Mucosa of rectum (tissue), 2 donors: ENCODE data around the gene ZNF813.
A peak's percentile ranks its signal among the peaks of the same experiment; 100 is the strongest.
"Not testable (repeated sequence)": the region's sequence is repeated elsewhere in the genome, so short reads cannot be mapped to it uniquely, and the experiment has no call there.

Experiments
- H3K27ac ChIP-seq, 2 donors: one replicate each; pipeline ENCODE4 v1.7.0; 2013; ENCODE audit warnings: inconsistent platforms in 2 of 2, low read depth in 2 of 2, low read length in 2 of 2
- H3K27me3 ChIP-seq, 2 donors: one replicate each; pipeline ENCODE4 v1.7.0; 2013; ENCODE audit warnings: low read length in 2 of 2; ENCODE audit not compliant: control insufficient read depth in 2 of 2, insufficient read depth in 2 of 2
- H3K36me3 ChIP-seq, 2 donors: one replicate each; pipeline ENCODE4 v1.7.0; 2013; ENCODE audit warnings: low read length in 2 of 2; ENCODE audit not compliant: control insufficient read depth in 2 of 2, insufficient read depth in 2 of 2
- H3K4me1 ChIP-seq, 2 donors: one replicate each; pipeline ENCODE4 v1.7.0; 2013; ENCODE audit warnings: low read length in 2 of 2, mild to moderate bottlenecking in 1 of 2; ENCODE audit not compliant: control insufficient read depth in 2 of 2, insufficient read depth in 2 of 2
- H3K4me3 ChIP-seq, 2 donors: one replicate each; pipeline ENCODE4 v1.7.0; 2013; ENCODE audit warnings: low read length in 2 of 2
- H3K9ac ChIP-seq, 2 donors: one replicate each; pipeline ENCODE4 v1.7.0; 2013; ENCODE audit warnings: low read length in 2 of 2, low read depth in 1 of 2, mild to moderate bottlenecking in 1 of 2
- H3K9me3 ChIP-seq, 2 donors: one replicate each; pipeline ENCODE4 v1.7.0; 2013; ENCODE audit warnings: low read length in 2 of 2; ENCODE audit not compliant: control insufficient read depth in 2 of 2
- donor health status: healthy.
- donor health status: Normal muscosa, but diverticular disease.

Gene ZNF813

GRCh38 chr19:53467485-53468262 lies at the start of gene ZNF813:
Gene ZNF813, plus strand, starts transcription at chr19:53467733. Its CDS starts 16,090 bp downstream, at chr19:53483823.
- Histone ChIP-seq H3K4me3 (peak within 1 kb of the TSS; percentile 88 to 93), H3K9me3 (peaks cover 0 to 2% of the 10 kb centered on the region in 2 donors), H3K27me3 (no peaks in the 10 kb centered on the region), H3K4me1 (peaks cover 0 to 4% of the 10 kb centered on the region in 2 donors), H3K9ac (peak within 1 kb of the TSS; percentile 81 to 89), H3K36me3 (peaks cover 2 to 4% of the 10 kb centered on the region in 2 donors), H3K27ac (peak within 1 kb of the TSS; percentile 70 to 75)

DNA sequence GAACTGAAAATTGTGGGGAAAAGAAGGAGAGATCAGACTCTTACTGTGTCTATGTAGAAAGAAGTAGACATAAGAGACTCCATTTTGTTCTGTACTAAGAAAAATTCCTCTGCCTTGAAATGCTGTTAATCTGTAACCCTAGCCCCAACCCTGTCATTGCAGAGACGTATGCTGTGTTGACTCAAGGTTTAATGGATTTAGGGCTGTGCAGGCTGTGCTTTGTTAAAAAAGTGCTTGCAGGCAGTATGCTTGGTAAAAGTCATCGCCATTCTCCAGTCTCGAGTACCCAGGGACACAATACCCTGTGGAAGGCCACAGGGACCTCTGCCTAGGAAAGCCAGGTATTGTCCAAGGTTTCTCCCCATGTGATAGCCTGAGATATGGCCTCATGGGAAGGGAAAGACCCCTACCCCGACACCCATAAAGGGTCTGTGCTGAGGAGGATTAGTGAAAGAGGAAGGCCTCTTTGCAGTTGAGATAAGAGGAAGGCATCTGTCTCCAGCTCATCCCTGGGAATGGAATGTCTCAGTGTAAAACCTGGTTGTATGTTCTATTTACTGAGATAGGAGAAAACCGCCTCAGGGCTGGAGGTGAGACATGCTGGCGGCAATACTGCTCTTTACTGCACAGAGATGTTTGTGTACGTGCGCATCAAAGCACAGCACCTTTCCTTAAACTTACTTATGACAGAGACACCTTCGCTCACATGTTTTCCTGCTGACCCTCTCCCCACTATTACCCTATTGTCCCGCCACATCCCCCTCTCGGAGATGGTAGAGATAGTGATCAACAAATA lies 46.8 kb upstream of the ZNF813 start:
- H3K4me3 ChIP-seq, H3K9ac ChIP-seq, H3K27me3 ChIP-seq, H3K9me3 ChIP-seq, H3K27ac ChIP-seq, H3K4me1 ChIP-seq, H3K36me3 ChIP-seq: not testable (repeated sequence)

DNA sequence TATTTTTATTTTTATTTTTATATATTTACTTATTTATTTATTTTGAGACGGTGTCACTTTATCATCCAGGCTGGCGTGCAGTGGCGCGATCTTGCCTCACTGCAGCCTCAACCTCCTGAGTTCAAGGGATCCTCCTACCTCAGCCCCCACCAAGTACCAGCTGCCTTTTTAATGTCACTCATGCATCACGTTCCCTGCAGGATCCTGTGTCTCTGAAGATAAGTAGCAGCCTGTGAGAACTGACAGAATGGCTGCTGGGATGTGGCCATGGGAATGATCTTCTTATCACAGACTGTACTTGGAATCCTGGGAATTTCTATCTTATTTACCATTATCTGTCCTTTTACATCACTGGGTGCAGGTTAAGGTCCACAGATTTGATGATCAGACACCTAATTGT lies 45.0 kb upstream of the ZNF813 start:
- no peaks in the 10 kb centered on the region for H3K36me3 ChIP-seq
- no peak overlapping the region for H3K27ac ChIP-seq
- no peak overlapping the region for H3K9ac ChIP-seq
- no peaks in the 10 kb centered on the region for H3K4me1 ChIP-seq
- H3K4me3 ChIP-seq, result no peak overlapping the region
- H3K9me3 ChIP-seq, result no peaks in the 10 kb centered on the region
- H3K27me3 ChIP-seq, result no peaks in the 10 kb centered on the region

DNA sequence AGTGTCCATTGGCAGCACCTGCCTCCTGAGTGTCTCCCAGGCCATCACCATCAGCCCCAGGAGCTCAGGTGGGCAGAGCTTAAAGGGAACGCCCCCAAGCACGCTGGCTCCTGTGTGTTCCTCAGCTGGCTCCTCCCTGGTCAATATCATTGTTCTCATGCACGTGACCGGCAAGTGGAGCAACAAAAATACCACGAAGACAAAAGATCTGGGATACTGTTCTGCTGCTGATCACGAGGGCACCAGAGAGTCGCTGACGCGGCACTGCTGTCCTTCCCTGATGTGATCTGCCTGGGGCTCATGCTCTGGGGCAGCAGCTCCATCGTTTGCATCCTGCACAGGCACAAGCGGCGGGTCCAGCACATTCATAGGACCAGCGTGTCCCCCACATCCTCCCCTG lies 44.5 kb upstream of the ZNF813 start:
- not testable (repeated sequence) for H3K9me3 ChIP-seq, H3K36me3 ChIP-seq, H3K9ac ChIP-seq, H3K27me3 ChIP-seq, H3K4me1 ChIP-seq, H3K27ac ChIP-seq, H3K4me3 ChIP-seq

DNA sequence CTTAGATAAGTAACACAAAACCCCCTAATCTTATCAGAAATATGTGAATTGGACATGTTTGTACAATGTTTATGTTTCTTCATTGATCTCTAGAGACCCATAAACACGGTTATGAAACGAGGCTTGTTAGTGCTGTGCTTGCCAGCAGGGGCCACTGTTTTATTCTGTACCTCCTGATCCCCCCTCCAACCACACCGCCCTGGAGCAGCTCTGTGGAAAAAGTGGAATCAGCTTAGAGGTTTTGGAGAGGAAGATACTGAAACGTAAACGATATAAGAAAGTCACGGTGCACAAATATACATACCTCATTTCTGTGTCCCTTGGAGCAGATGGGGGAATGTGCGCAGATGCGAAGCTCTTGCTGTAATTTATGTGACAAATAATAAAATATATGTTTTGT lies 43.9 kb upstream of the ZNF813 start:
- not testable (repeated sequence) for H3K4me1 ChIP-seq, H3K9me3 ChIP-seq, H3K27me3 ChIP-seq, H3K27ac ChIP-seq, H3K4me3 ChIP-seq, H3K9ac ChIP-seq, H3K36me3 ChIP-seq

DNA sequence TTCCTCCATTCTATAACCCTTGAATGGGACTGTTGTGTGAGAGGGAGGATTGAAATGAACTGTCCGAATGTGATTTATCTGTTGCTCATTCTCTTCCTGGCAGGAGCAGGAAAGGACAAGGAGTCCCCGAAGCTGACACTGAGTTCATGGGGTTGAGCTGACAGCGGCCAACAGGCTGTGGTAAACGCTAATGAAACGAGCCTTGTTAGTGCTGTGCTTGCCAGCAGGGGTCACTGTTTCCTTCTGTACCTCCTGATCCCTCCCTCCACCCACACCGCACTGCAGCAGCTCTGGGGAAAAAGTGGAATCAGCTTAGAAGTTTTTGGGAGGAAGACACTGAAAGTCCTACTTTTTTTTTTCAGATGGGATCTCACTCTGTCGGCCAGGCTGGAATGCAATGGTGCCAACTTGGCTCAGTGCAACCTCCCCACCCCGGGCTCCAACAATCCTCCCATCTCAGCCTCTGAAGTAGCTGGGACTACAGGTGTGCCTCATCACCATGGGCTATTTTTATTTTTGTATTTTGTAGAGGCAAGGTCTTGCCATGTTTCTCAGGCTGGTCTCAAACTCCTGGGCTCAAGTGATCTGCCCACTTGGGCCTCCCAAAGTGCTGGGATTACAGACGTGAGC lies 42.5 kb upstream of the ZNF813 start:
- Histone ChIP-seq H3K4me3 (no peak overlapping the region), H3K4me1 (no peaks in the 10 kb centered on the region), H3K36me3 (no peaks in the 10 kb centered on the region), H3K9me3 (no peaks in the 10 kb centered on the region), H3K9ac (no peak overlapping the region), H3K27me3 (no peaks in the 10 kb centered on the region), H3K27ac (no peak overlapping the region)

- peak within 1 kb of the TSS; percentile 87 to 95 for H3K9ac ChIP-seq
- peaks cover 0 to 5% of the 10 kb centered on the region in 2 donors for H3K9me3 ChIP-seq
- no peaks in the 10 kb centered on the region for H3K27me3 ChIP-seq
- H3K36me3 ChIP-seq, result peaks cover 3 to 17% of the 10 kb centered on the region in 2 donors
- peak within 1 kb of the TSS; percentile 90 to 94 for H3K4me3 ChIP-seq
- peaks cover 0 to 9% of the 10 kb centered on the region in 2 donors for H3K4me1 ChIP-seq
- peak within 1 kb of the TSS; percentile 86 to 92 for H3K27ac ChIP-seq
Observed at GRCh38 chr19:53431399-53432087, 36.0 kb upstream of the ZNF813 start, which contains the start of gene ZNF761. Gene ZNF761, plus strand, starts transcription at chr19:53431984. Its CDS starts 15,285 bp downstream, at chr19:53447269.

GRCh38 chr19:53432088-53432661 lies 35.4 kb upstream of the ZNF813 start:
- H3K4me3 ChIP-seq, result peak overlapping the region; percentile 90 to 94
- peak overlapping the region; percentile 87 to 95 for H3K9ac ChIP-seq
- H3K27ac ChIP-seq, result peak overlapping the region; percentile 86 to 92
- H3K27me3 ChIP-seq, result no peaks in the 10 kb centered on the region
- peaks cover under 1 to 8% of the 10 kb centered on the region in 2 donors for H3K9me3 ChIP-seq
- H3K36me3 ChIP-seq, result peaks cover 3 to 21% of the 10 kb centered on the region in 2 donors
- peaks cover 0 to 9% of the 10 kb centered on the region in 2 donors for H3K4me1 ChIP-seq

DNA sequence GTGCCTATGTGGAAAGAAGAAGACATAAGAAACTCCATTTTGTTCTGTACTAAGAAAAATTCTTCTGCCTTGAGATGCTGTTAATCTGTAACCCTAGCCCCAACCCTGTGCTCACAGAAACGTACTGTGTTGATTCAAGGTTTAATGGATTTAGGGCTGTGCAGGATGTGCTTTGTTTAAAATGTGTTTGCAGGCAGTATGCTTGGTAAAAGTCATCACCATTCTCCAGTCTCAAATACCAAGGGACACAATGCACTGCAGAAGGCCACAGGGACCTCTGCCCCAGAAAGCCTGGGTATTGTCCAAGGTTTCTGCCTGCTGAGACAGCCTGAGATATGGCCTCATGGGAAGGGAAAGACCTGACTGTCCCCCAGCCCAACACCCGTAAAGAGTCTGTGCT lies 23.7 kb upstream of the ZNF813 start:
- not testable (repeated sequence) for H3K4me3 ChIP-seq, H3K4me1 ChIP-seq, H3K27ac ChIP-seq, H3K9ac ChIP-seq, H3K27me3 ChIP-seq
- peaks cover 16 to 49% of the 10 kb centered on the region in 2 donors for H3K36me3 ChIP-seq
- peaks cover 10 to 19% of the 10 kb centered on the region in 2 donors for H3K9me3 ChIP-seq
